Nephron (organoid): Measurements from ENCODE around the gene TAF4B.

ENCODE experiments used
- H3K27ac Mint-ChIP-seq, 3 experiments: 2 replicates each; pipeline ENCODE4 v1.8.0; 2020; ENCODE audit warnings: mixed read lengths in 3 of 3, mild to moderate bottlenecking in 2 of 3, moderate library complexity in 1 of 3
- H3K27me3 Mint-ChIP-seq: 2 replicates; pipeline ENCODE4 v1.8.0; 2021; ENCODE audit warnings: low read depth, mild to moderate bottlenecking, moderate library complexity, mixed read lengths
- H3K36me3 Mint-ChIP-seq: 2 replicates; pipeline ENCODE4 v1.8.0; 2020; ENCODE audit warnings: low read depth, mixed read lengths
- H3K4me1 Mint-ChIP-seq: 2 replicates; pipeline ENCODE4 v1.8.0; 2020; ENCODE audit warnings: mixed read lengths
- H3K4me3 Mint-ChIP-seq, 3 experiments: 2 replicates each; pipeline ENCODE4 v1.8.0; 2020; ENCODE audit warnings: mild to moderate bottlenecking in 3 of 3, mixed read lengths in 3 of 3, moderate library complexity in 2 of 3
- H3K9me3 Mint-ChIP-seq: 2 replicates; pipeline ENCODE4 v1.8.0; 2020; ENCODE audit warnings: mixed read lengths
- TF ChIP-seq, protein P1 (sequence below), 3 experiments: fragments of 200-600 bp; sonication (generic); IDR thresholded peaks; one replicate each; pipeline ENCODE4 v1.5.0; 2021; ENCODE audit warnings: antibody characterized with exemption in 3 of 3; ENCODE audit not compliant: unreplicated experiment in 3 of 3

TAF4B gene

DNA sequence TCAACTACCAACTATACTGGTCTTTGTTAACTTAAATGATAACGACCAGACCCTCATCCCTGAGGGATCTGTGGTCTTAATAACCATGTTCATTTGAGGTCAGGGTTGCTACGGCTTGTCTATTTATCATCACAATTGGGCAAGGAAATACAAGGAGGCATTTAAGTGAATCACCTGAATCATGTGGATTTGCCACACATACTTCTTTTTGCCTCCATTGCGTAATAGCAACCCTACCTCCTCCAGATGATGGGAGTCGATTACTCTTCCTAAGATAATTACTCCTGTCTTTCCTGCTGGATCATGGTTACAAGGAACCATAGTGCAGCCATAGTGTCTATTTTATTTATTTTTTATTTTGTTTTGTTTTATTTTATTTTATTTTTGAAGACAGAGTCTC is 42.2 kb downstream of the TAF4B start:
- Mint-ChIP-seq H3K4me3 (no peak overlapping the region), H3K27ac (no peak overlapping the region), H3K9me3 (no peaks in the 10 kb centered on the region), H3K36me3 (no peaks in the 10 kb centered on the region), H3K27me3 (no peaks in the 10 kb centered on the region), H3K4me1 (no peaks in the 10 kb centered on the region)
- TF ChIP-seq, protein P1, sequence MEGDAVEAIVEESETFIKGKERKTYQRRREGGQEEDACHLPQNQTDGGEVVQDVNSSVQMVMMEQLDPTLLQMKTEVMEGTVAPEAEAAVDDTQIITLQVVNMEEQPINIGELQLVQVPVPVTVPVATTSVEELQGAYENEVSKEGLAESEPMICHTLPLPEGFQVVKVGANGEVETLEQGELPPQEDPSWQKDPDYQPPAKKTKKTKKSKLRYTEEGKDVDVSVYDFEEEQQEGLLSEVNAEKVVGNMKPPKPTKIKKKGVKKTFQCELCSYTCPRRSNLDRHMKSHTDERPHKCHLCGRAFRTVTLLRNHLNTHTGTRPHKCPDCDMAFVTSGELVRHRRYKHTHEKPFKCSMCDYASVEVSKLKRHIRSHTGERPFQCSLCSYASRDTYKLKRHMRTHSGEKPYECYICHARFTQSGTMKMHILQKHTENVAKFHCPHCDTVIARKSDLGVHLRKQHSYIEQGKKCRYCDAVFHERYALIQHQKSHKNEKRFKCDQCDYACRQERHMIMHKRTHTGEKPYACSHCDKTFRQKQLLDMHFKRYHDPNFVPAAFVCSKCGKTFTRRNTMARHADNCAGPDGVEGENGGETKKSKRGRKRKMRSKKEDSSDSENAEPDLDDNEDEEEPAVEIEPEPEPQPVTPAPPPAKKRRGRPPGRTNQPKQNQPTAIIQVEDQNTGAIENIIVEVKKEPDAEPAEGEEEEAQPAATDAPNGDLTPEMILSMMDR (IDR thresholded peaks at IDR 0.05; ENCODE audit: unreplicated experiment in 3 of 3): no peak

DNA sequence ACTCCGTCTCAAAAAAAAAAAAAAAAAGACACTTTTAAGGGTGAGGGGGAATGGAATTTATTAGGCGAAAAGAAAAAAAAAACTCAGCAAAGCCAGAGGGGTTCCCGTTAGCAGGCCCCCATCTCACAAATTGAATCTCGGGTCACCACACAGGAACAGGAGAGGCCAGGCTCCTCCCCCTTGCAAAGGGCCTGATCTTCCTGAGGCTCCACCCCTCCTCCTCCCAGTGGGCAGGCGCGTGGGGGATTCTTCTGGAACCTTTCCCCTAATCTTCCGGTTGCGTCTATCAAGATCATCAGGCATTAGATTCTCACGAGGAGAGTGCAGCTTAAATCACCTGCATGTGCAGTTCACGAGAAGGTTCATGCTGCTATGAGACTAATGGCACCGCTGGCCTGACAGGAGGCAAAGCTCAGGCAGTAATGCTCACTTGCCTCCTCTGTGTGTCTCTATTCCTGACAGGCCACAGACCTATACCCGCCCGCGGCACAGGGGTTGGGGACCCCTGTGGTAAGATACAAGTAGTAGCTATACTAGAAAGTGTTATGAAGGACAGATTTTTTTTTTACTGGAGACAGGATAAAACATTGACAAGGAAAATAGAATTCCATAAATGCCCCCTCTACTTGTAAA is 45.8 kb downstream of the TAF4B start:
- Mint-ChIP-seq H3K27me3 (no peaks in the 10 kb centered on the region), H3K27ac (no peak overlapping the region), H3K36me3 (no peaks in the 10 kb centered on the region), H3K9me3 (no peaks in the 10 kb centered on the region), H3K4me1 (no peaks in the 10 kb centered on the region), H3K4me3 (no peak overlapping the region)
- TF ChIP-seq, protein P1 (IDR thresholded peaks at IDR 0.05; ENCODE audit: unreplicated experiment in 3 of 3): no peak

DNA sequence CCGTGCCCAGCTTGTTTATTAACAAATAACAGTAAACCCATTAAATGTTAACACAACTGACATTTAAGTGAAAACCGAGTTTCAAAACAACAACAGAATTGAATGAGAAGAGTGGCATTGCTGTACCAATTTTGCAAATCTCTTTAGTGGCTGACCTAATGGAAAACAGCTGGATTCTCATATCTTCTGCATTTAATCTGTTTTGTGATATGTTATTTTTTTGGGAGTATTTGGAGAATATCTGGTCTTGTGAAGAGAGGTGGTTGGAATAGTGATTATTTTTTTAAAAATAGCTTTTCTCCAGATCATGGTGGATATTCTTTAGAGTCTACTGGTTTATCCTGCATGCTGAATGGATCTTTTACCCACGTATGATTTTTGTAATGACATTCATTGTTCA is 51.1 kb downstream of the TAF4B start:
- Mint-ChIP-seq H3K4me3 (no peak overlapping the region), H3K27ac (no peak overlapping the region), H3K9me3 (peaks cover 19% of the 10 kb centered on the region), H3K4me1 (no peaks in the 10 kb centered on the region), H3K27me3 (no peaks in the 10 kb centered on the region), H3K36me3 (peaks cover 26% of the 10 kb centered on the region)
- TF ChIP-seq, protein P1 (IDR thresholded peaks at IDR 0.05; ENCODE audit: unreplicated experiment in 3 of 3): no peak

DNA sequence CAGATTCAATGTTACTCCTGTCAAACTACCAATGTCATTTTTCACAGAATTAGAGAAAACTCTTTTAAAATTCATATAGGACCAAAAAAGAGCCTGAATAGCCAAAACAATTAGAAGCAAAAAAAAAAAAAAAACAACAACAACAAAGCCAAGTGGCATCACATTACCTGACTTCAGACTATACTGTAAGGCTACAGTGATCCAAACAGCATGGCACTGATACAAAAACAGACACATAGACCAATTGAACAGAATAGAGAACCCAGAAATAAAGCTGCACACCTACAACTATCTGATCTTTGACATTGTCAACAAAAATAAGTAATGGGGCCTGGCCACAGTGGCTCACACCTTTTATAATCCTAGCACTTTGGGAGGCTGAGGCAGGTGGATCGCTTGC is 53.2 kb downstream of the TAF4B start:
- TF ChIP-seq, protein P1 (IDR thresholded peaks at IDR 0.05; ENCODE audit: unreplicated experiment in 3 of 3): no peak
- Mint-ChIP-seq H3K27me3 (no peaks in the 10 kb centered on the region), H3K9me3 (peaks cover 24% of the 10 kb centered on the region), H3K27ac (no peak overlapping the region), H3K4me3 (no peak overlapping the region), H3K4me1 (no peaks in the 10 kb centered on the region), H3K36me3 (peaks cover 46% of the 10 kb centered on the region)

DNA sequence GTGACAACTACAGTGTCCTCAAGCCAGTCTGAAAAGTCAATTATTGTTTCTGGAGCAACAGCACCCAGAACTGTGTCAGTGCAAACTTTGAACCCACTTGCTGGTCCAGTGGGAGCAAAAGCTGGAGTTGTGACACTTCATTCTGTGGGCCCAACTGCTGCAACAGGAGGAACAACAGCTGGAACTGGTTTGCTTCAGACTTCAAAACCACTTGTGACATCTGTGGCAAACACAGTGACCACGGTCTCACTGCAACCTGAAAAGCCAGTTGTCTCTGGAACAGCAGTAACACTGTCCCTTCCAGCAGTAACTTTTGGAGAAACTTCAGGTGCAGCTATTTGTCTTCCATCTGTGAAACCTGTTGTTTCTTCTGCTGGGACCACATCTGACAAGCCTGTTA is 59.8 kb downstream of the TAF4B start:
- no peaks in the 10 kb centered on the region for H3K27me3 Mint-ChIP-seq
- H3K36me3 Mint-ChIP-seq: peaks cover 31% of the 10 kb centered on the region
- H3K9me3 Mint-ChIP-seq: peaks cover 8% of the 10 kb centered on the region
- H3K4me3 Mint-ChIP-seq: no peak overlapping the region
- TF ChIP-seq, protein P1 (IDR thresholded peaks at IDR 0.05; ENCODE audit: unreplicated experiment in 3 of 3): no peak
- no peaks in the 10 kb centered on the region for H3K4me1 Mint-ChIP-seq
- no peak overlapping the region for H3K27ac Mint-ChIP-seq

DNA sequence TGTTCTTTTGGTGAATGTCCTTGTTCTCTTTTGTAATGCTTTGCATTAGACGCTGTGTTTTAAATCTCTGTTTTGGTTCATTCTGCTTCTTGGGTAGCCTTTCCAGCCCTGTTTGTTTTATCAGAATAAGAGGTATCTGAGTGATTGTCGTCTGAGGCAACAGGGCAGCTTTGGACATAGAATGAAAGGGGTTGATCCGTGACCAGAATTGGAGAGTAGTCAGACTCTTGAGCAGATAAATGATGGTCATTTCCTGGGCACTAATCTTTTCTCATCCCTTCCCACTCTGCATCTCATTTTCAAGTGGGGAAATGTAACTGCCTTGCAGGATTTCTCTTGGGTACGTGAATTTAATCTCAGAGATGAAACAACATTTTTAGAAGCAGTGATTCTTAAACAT is 61.4 kb downstream of the TAF4B start:
- Mint-ChIP-seq H3K4me1 (no peaks in the 10 kb centered on the region), H3K27ac (no peak overlapping the region), H3K27me3 (no peaks in the 10 kb centered on the region), H3K4me3 (no peak overlapping the region), H3K36me3 (peaks cover 22% of the 10 kb centered on the region), H3K9me3 (peaks cover 5% of the 10 kb centered on the region)
- TF ChIP-seq, protein P1 (IDR thresholded peaks at IDR 0.05; ENCODE audit: unreplicated experiment in 3 of 3): no peak
